ENCODE data around the gene NUFIP2. TPM values are rescaled to one million over a fixed set of nuclear protein-coding genes. Genes with fewer than 3 reads are reported as not detected.
"Not testable (repeated sequence)": the region's sequence is repeated elsewhere in the genome, so short reads cannot be mapped to it uniquely, and the experiment has no call there.

NUFIP2 gene
- total and polyA plus RNA-seq, 12 donors = 7.1 to 58.3 (median 39.3) TPM

DNA sequence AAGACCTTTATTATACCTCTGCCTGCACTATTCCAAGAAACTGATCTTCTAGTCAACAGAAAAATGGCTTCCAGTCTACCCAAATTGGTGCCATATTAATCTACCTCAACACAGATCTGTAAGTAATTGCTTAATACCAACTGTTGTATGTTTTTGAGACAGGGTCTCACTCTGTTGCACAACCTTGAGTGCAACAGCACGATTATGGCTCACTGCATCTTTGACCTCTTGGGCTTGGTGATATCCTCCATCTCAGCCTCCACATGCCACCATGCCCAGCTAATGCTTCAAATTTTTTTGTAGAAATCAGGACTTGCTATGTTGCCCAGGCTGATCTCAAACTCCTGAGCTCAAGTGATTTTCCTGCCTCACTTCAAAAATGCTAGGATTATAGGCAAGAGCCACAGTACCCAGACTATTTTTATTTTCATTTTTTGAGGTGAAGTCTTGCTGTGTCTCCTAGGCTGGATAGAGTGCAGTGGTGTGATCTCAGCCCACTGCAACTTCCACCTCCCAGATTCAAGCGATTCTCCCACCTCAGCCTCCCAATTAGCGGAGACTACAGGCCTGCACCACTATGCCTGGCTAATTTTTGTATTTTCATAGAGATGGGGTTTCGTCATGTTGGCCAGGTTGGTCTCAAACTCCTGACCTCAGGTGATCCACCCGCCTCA is 14.4 kb downstream of the NUFIP2 start:
- H3K36me3 ChIP-seq = peaks cover 0 to 96% (median 31%) of the 10 kb centered on the region in 9 donors
- intact Hi-C loops (cut with DNase I) = loop anchor here in 3 of 10 donors (10.0 kb wide), 3 partner anchors 55 to 125 kb away; no protein-coding TSS in a partner anchor
- H3K9me3 ChIP-seq = peaks cover 0 to 18% (median 4%) of the 10 kb centered on the region in 11 donors
- H3K27ac ChIP-seq = no peak overlapping the region
- H3K4me1 ChIP-seq = peaks cover 9 to 85% (median 57%) of the 10 kb centered on the region in 9 donors
- TF ChIP-seq, protein P1, sequence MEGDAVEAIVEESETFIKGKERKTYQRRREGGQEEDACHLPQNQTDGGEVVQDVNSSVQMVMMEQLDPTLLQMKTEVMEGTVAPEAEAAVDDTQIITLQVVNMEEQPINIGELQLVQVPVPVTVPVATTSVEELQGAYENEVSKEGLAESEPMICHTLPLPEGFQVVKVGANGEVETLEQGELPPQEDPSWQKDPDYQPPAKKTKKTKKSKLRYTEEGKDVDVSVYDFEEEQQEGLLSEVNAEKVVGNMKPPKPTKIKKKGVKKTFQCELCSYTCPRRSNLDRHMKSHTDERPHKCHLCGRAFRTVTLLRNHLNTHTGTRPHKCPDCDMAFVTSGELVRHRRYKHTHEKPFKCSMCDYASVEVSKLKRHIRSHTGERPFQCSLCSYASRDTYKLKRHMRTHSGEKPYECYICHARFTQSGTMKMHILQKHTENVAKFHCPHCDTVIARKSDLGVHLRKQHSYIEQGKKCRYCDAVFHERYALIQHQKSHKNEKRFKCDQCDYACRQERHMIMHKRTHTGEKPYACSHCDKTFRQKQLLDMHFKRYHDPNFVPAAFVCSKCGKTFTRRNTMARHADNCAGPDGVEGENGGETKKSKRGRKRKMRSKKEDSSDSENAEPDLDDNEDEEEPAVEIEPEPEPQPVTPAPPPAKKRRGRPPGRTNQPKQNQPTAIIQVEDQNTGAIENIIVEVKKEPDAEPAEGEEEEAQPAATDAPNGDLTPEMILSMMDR (IDR thresholded peaks at IDR 0.05) = no peak
- no peaks in the 10 kb centered on the region for H3K27me3 ChIP-seq
- ATAC-seq (no peak), DNase-seq (no peak)
- WGBS, 2 donors = 96 to 97% methylated on average over 5 of the region's 5 CpGs
- no peak overlapping the region for H3K4me3 ChIP-seq

DNA sequence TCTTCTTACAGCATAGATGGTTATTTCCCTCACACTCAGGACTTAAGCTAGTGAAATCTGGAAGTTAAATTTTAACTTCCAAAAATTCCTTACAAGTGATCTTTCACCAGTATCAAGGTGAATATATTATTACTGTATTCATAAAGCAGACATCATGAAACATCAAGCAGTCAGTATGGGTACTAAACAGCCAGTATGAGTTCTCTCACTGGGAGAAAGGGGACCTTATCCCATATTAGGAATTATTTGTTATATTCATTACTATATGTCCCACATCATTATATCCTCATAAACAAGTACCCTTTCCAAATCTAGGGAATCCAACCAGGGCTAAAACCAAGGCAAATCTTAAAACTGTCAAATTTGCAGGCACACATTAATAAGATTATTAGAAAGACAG is 15.3 kb downstream of the NUFIP2 start:
- intact Hi-C loops (cut with DNase I) = no loop called here
- H3K27ac ChIP-seq = no peak overlapping the region
- TF ChIP-seq, protein P1 (IDR thresholded peaks at IDR 0.05) = no peak
- peaks cover 0 to 18% (median 4%) of the 10 kb centered on the region in 11 donors for H3K9me3 ChIP-seq
- H3K4me1 ChIP-seq = peaks cover 9 to 85% (median 50%) of the 10 kb centered on the region in 9 donors
- no peak overlapping the region for H3K4me3 ChIP-seq
- DNase-seq (no peak), ATAC-seq (no peak)
- no peaks in the 10 kb centered on the region for H3K27me3 ChIP-seq
- H3K36me3 ChIP-seq = peaks cover 0 to 96% (median 27%) of the 10 kb centered on the region in 9 donors

DNA sequence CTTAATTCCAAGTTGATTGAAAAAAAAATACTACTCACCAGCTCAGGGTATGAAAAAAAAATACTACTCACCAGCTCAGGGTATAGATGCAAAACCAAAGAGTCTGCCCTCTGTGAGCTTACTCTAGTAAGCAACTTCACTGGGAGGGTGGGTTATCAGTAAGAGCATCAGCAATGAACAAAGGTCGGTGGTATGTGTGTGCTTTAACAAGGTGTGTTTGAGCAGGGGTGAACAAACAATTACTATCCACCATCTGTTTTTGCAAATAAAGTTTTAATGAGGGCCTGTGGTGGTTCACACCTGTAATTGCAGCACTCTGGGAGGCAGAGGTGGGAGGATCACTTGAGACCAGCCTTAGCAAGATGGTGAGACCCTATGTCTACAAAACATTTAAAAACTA is 20.0 kb downstream of the NUFIP2 start:
- peaks cover 0 to 94% (median 3%) of the 10 kb centered on the region in 9 donors for H3K36me3 ChIP-seq
- no peak for ATAC-seq
- peaks cover 5 to 66% (median 25%) of the 10 kb centered on the region in 9 donors for H3K4me1 ChIP-seq

DNA sequence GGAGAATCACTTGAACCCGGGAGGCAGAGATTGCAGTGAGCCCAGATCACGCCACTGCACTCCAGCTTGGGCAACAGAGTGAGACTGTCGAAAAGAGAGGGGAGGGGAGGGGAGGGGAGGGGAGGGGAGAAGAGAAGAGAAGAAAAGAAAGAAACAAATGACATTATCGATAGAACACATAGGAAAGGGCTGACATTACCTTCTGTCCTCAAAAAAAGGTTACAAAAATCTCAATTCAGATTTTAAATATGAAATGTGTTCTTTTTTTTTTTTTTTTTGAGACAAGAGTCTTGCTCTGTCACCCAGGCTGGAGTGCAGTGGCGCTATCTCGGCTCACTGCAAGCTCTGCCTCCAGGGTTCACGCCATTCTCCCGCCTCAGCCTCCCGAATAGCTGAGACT is 22.0 kb downstream of the NUFIP2 start:
- Histone ChIP-seq H3K36me3 (peaks cover 0 to 95% (median 2%) of the 10 kb centered on the region in 9 donors), H3K4me1 (peaks cover 5 to 47% (median 17%) of the 10 kb centered on the region in 9 donors)
- ATAC-seq; H3K9me3 ChIP-seq; DNase-seq; H3K27ac ChIP-seq; H3K27me3 ChIP-seq; H3K4me3 ChIP-seq; intact Hi-C loops (cut with DNase I): not testable (repeated sequence)
- WGBS, 2 donors = 92 to 94% methylated on average over 8 to 9 of the region's 9 CpGs

More for the DNA sequence above, 20.0 kb downstream of the NUFIP2 start:
- no peak overlapping the region for H3K4me3 ChIP-seq
- DNase-seq = no peak
- intact Hi-C loops (cut with DNase I) = no loop called here
- peaks cover 0 to 9% (median 3%) of the 10 kb centered on the region in 11 donors for H3K9me3 ChIP-seq
- no peaks in the 10 kb centered on the region for H3K27me3 ChIP-seq
- H3K27ac ChIP-seq = no peak overlapping the region
- TF ChIP-seq, protein P1 (IDR thresholded peaks at IDR 0.05) = no peak
- 69 to 86% methylated on average over 1 of the region's 1 CpG for WGBS, 2 donors

DNA sequence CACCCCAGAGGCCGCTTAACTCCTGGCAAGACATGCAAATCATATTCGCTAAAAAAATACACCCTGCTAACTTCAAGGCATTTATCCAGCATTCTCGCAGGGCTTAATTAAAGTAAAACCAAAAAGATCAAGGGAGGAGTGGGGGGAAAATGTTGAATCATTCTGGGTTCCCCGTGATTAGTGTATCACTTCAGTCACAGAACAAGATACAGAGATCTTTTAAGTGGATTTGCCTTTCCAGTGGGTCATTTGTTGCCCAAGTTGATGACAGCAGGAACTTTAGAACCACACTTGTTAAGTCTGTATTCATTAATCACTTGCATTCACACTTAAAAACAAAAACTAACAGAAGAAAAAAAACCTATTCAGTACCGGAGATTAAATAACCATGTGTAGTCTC is 30.0 kb downstream of the NUFIP2 start:
- H3K36me3 ChIP-seq = peaks cover 0 to 100% (median 47%) of the 10 kb centered on the region in 9 donors
- intact Hi-C loops (cut with DNase I) = no loop called here
- no peaks in the 10 kb centered on the region for H3K27me3 ChIP-seq
- no peak overlapping the region for H3K4me3 ChIP-seq
- TF ChIP-seq, protein P1 (IDR thresholded peaks at IDR 0.05) = no peak
- WGBS, 2 donors = 84 to 85% methylated on average over 5 of the region's 5 CpGs
- DNase-seq = no peak
- H3K27ac ChIP-seq = no peak overlapping the region
- ATAC-seq = no peak
- peaks cover 0 to 18% (median under 1%) of the 10 kb centered on the region in 9 donors for H3K4me1 ChIP-seq
- no peaks in the 10 kb centered on the region for H3K9me3 ChIP-seq

All from heart right ventricle (tissue), 16 donors.